NCI-H510A treated with DMSO at 0.1 percent for 48 hours (cell line): ENCODE results near the gene CYYR1.
"Not testable (repeated sequence)": the region's sequence is repeated elsewhere in the genome, so short reads cannot be mapped to it uniquely, and the experiment has no call there.

Source experiments
- DNase-seq: peaks from one replicate; lab custom pipeline; 2025; lab: John Stamatoyannopoulos, UW

Gene CYYR1

DNA sequence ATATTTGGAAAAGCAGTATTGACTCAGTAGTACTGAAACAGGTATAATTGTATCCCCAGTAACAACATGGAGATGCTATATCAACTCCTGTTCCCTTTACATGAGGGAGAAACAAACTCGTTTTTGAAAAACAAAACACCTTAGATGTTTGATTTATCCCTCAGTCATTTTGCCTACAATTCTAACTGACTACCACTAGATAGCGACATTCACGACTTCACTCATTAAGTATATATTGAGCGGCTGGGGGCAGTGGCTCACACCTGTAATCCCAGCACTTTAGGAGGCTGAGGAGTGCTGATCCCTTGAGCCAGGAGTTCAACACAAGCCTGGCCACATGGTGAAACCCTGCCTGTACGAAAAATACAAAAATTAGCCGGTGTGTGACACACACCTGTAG is 83.3 kb downstream of the CYYR1 start:
- DNase-seq, result no peak

DNA sequence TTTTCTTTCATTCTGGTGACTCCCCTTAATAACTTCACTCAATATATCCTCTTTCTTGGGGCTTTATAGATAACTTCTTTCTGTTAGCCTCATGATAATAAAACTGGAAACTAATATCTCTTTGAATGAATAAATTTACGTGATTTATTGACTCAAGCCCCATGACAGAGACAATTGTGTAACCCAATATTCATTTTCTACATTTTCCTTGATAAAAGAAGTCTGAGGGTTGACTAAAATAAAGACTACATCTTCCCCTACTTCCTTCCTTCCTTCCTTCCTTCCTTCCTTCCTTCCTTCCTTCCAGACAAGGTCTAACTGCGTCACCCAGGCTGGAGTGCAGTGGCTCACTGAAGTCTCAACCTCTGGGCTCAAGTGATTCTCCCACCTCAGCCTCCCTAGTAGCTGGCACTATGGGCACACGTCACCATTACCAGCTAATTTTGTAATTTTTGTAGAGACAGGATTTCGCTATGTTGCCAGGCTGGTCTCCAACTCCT is 85.1 kb downstream of the CYYR1 start:
- DNase-seq, result no peak

GRCh38 chr21:26473471-26473870 is 99.6 kb downstream of the CYYR1 start:
- DNase-seq, result no peak

DNA sequence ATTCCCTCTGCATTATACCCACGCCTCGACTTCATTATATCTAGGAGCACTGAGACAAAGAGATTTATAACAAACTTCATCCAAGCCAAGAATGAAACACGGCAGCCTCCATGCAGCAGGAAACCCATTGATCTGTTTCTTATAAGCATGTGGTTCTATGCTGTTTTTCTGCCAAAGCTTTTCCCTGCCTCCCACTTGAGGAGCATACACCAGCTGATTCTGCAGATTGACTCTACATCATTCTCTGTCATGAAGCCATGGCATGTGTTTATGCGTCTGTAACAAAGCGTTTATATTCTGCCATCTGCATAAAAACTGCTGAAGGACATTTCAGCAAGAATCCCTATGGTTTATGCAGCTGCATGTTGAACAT is 102.0 kb downstream of the CYYR1 start:
- DNase-seq, result no peak

DNA sequence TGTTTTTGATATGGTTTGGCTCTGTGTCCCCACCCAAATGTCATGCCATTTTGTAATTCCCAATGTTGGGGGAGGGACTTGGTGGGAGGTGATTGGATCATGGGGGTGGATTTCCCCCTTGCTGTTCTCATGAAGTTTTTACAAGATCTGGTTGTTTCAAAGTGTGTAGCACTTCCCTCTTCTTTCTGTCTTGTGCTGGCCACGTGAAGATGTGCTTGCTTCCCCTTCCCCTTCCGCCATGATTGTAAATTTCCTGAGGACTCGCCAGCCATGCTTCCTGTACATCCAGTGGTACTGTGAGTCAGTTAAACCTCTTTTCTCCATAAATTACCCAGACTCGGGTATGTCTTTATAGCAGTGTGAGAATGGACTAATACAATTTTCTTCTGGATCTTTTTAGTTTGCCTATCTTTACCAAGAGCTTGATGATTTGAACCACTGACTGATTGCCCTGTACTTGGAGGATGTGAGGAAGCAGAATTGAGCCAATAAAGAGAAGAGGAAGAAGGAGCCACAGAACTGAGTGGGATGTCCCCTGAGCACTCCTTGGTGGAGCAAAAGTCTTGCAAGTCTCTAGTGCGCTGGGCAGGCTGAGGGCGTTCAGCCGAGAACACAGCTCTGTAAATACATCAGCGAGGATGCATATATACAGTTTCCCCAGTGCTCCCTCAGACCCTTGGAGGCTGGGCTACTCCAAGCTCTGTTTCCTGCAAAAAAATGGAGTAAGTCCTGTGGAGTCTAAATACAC is 102.6 kb downstream of the CYYR1 start:
- DNase-seq, result no peak

DNA sequence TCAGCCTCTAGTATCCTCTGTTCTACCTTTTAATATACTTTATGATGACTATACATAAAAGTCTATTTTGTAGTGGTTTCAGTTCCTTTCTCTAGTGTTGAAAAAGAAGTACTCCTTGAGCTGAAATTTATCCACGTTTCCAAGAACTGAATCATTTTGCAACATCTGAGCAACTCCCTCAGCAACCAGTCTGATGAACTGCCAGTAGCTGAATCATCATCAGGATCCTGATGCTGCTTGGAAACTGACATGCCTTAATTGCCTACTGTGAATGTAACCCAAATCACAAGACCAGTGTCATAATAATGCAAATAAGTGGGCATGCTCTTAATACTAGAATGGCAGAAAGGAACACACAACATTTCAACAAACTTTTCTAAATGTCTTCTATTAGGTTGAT is 103.3 kb downstream of the CYYR1 start:
- no peak for DNase-seq

DNA sequence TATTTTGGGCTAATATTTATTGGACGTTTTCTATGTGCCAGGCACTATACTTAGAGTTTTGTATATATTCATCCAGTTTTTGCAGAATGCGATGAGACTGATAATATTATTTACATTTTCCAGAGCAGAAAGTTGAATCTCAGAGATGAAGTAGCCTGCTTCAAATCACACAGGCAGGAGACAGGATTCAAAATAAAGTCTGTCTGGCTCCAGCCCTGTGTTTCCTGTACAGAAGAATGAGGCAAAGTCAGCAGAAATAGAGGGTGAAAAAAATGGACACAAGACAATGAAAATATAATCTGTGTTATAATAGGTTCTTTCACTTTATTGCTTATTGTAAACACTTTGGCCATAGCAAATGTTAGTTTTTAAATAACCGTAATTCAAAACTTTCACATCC is 107.2 kb downstream of the CYYR1 start:
- no peak for DNase-seq

DNA sequence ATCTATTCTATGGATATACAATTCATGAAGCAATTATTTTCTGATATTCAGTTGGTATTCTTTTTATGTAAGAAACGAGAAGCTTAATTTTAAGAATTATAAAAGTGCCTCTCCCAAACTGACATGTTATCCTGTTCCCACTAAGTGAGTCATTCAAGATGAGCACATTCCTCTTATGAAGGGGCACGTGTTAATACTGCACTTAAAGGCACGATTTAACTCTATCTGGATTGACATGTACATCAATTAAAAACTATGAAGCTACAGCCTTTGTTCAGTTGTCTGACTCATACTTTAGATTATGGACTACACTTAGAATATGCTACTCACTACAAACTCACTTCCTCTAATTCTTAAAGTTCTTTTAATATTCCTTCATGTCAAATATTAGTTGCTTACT is 111.6 kb downstream of the CYYR1 start:
- DNase-seq, result no peak

DNA sequence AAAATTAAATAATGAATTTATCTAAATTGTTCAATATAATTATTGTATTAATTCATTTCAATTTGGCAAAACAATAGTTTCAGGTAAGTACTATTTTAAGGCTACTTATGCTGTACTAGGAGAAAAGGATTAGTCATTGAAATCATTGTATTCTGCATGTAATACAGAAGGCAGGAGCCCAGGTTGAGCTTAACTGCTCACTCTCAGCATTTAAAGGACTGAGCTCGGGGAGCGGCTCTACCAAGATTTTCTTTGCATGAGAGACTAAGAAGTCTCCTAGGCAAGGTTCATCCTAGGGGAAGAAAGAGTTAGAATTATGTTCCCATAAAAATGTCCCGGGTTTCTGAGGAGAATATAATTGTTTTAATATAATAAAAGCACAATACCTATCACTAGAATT is 112.5 kb downstream of the CYYR1 start:
- no peak for DNase-seq

- not testable (repeated sequence) for DNase-seq
These were observed 114.2 kb downstream of the CYYR1 start for GRCh38 chr21:26458854-26459253.

DNA sequence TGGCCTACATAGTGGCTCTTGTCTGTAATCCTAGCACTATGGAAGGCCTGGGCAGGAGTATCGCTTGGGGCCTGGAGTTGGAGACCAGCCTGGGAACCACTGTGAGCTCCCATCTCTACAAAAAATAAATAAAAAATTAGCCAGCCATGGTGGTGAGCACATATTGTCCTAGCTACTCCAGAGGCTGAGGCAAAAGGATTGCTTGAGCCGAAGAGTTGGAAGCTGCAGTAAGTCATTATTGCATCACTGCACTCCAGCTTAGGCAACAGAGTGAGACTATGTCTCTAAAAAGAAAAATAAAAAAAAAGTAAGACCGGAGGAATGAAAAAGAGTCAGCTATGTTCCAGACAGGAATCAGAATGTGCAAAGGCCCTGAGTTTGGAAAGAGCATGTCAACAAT is 115.3 kb downstream of the CYYR1 start:
- no peak for DNase-seq

GRCh38 chr21:26453267-26453666 is 119.8 kb downstream of the CYYR1 start:
- no peak for DNase-seq

GRCh38 chr21:26451081-26451740 is 121.9 kb downstream of the CYYR1 start:
- no peak for DNase-seq

DNA sequence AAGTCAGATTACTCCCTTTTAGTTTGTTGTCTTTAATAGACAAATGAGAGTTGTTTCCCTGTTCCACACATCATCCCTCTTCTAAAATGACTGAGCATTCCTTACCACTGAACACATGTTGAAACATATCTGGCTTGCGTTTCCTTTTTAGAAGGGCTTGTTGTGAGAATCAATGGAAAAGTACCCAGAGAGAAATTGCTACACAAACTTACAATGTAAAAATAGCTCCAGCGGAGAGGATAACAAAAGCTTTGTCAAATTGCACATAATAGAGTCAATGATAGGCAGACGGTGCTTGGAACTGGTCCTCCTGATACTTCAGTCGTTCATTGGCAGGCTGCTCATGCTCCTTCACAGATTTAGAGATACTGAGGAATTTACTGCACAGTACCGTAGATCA is 123.9 kb downstream of the CYYR1 start:
- DNase-seq, result no peak

- no peak for DNase-seq
These were observed 124.3 kb downstream of the CYYR1 start for GRCh38 chr21:26448751-26449150.

- no peak for DNase-seq
These were observed 125.1 kb downstream of the CYYR1 start for GRCh38 chr21:26447932-26448475.

DNA sequence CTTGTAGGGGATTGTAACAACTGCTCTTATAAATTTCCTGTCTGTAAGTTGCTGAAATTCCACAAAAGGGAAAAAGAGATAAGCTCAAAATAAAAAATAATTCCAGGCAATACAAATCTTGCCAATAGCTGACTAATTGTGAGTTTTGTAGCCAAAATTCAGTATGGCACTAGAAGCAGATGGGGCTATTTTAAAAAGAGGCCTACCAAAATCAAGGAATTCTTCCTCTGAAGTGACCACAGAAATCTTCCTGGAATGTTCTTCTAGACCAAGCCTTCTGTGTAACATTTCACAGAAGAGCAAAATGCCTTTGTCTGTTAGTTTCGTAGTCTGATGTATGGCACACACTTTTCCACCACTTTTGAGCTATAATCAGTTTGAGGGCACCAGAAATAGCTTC is 127.6 kb downstream of the CYYR1 start:
- no peak for DNase-seq

- no peak for DNase-seq
These were observed 128.4 kb downstream of the CYYR1 start for GRCh38 chr21:26444646-26445045.

DNA sequence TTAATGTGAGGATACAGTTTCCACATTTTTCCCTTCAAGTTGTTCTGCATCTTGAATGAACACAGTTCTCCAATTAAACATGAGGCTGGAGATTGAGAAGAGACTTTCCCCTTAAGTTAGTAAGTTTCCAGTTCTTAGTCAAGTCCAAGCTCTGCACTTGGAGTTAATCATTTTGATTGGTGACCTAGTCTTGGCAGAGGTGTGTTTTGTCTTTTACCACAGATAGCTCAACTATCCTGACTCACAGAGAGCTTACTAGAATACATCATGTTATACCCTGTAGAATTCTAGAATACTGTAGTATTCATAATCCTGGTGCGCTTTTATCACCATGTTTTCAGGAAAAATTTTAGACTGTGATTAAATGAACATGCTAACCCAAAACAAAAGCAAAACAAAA is 129.2 kb downstream of the CYYR1 start:
- no peak for DNase-seq

DNA sequence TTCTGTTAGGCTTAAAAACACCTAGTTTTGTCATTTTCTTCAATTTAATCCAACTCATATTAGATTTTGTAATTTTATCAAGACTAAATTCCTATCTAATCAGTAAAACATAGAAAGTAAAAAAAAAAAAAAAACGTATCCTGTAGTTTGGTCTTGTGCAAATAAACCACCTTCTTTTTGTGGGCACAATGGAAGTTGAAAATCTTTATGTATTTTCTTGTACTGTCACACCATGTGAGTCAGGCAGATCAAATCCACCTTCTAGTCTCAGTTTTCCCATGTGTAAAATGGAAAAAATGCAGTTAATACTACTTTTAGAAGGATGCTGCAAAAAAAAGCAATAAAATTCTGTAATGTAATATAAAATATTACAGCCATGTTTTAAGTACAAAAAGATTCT is 129.8 kb downstream of the CYYR1 start:
- no peak for DNase-seq

DNA sequence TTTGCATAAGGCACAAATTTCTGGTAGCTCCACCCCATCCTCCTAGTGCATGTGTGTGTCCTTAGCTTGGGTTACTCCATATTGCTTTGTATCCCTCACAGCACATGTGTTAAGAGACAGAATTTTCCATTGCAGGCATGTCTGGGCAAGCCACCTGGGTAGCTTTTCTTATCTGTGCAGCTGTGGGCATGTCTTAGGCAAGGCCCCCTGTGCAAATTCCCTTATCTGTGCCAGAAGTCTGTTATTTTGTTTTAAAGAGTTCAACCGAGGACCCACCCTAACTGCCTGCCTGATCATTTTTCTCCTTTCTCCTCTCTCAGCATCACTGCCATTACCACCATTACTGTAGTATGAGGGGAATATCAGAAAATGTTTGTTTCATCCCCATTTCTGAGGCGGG is 131.9 kb downstream of the CYYR1 start:
- no peak for DNase-seq

GRCh38 chr21:26438976-26439375 is 134.1 kb downstream of the CYYR1 start:
- DNase-seq, result no peak

GRCh38 chr21:26437326-26438009 is 135.6 kb downstream of the CYYR1 start:
- DNase-seq, result no peak
